HL-60/S4 treated with phorbol 12-myristate 13-acetate at 8.2 ng/mL for 4 days and 3 days (cell line): Measurements from ENCODE around the gene CAPZA2.
"Not testable (repeated sequence)": the region's sequence is repeated elsewhere in the genome, so short reads cannot be mapped to it uniquely, and the experiment has no call there.

Experiments
- in situ Hi-C: fragments of 300-500 bp; cut with MboI; formaldehyde crosslinking; loops from 2 replicates; pipeline ENCODE4 v1.15.0; 2022; ENCODE audit warnings: low sequenced_read_pairs

Gene CAPZA2

DNA sequence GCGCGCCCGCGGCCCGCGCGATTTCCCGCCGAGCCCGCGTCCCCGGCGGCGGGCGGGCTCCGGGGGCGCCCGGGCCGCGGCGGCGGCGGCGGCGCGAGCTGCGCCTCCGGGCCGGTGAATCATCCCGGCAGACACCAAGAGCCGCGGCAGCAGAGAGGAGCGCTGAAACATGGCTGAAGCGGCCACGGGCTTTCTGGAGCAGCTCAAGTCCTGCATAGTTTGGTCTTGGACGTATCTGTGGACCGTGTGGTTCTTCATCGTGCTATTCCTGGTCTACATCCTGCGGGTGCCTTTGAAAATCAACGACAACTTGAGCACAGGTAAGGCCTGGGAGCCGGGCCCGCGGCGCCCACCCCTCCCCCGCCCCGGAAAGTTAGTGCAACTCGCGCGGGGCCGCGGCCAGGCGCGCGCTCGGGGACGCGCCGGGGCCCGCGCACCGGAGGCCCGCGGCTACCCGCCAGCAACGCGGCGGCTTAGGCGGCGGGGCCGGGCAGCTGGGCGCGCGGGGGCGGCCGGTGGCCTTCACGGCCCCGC, 91.1 kb downstream of the CAPZA2 start, which contains the start of gene ST7:
Gene ST7 (plus strand): TSS at position 130 of the 534 bp plus-strand sequence. CDS start 40 bp downstream, at position 170.
- in situ Hi-C loops: no loop called here

DNA sequence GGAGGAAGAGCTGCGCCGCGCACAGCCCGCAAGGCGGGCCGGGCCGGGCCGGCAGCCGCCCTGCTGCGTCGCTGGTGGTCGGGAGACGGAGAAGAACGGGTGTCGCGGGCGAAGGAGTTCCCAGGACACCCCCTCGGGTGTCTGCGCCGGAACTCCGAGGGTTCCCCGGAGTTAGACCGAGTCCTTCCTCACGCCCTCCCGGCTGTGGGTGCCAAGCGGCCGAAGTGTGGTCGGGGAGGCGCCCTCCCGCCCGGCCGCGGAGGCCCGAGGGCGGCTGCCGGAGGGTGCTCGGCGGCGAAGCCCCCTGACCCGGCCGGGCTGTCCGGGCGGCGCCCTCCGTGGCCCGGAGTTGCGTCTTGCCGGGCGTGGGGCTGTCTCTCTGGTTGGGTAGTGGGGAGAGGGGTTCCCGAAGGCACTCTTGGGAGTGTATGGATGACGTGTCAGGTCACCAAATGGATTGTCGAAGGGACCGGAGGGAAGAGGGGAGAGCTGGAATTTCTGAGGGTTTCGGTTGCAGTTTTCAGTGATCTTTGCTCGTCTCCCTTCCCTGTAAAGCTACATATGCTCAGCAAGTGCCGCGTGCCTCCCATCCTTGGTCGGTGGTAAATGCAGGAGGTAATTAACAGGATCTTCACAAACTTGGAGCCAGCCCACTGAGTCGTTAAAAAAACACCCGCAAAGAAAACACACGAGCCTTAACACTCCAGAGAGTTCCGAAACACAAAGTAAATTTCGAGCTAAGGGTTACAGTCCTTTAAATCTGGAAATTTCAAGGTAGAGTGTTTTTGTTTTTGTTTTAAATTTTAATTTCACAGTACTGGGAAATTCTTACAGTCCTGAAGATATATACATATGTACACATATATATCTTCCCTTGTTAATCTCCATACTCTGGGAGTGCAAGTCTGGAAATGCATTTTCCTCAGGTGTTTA, 91.8 kb downstream of the CAPZA2 start:
- in situ Hi-C loops: no loop called here

DNA sequence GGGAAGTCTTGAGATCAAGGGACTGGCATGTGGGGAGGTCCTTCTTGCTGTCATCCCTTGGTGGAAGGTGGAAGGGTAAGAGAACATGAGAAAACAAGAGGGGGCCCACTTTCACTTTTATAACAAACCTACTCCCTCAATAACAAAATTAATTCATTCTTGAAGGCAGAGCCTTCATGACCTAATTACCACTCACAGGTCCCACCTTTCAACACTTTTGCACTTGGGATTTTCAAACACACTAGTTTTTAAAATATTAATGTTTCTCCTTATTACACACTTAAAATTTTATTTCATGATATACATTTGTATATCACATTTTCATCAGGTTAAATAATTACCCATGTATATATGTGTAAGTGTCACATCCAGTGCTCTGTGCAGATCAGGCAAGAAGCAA, 93.0 kb downstream of the CAPZA2 start:
- in situ Hi-C loops: no loop called here

DNA sequence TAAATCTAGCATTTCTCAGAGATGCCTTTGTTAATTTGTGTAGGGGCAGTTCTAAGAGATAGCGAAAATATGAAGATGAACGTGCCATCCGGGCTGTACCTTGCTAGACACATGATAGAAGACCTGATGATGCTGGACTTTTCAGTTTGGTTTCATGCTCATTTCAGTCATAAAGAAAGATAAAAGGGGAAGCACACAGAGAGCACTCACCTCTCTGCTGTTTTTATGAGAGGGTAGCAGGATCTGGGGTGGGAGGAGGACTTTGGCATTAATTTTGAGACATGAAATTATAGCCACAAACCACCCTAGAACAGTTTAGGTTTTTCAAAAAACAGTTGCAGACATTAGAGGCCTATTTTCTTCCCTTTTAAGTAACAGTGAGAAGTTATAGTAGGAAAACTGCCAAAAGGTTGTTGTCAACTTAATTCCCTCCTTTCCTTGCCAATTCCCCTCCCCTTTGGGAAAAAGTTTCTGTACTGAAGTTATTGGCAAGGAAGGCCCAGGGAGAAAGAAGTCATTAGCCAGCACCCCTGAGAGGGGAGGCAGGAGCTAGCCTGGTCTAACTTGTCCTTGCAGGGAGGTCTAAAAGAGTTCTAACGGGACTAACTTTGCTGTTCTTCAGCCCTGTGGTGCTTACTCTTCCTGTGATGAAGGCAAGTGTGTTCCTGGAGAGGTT, 93.6 kb downstream of the CAPZA2 start:
- in situ Hi-C loops: no loop called here

DNA sequence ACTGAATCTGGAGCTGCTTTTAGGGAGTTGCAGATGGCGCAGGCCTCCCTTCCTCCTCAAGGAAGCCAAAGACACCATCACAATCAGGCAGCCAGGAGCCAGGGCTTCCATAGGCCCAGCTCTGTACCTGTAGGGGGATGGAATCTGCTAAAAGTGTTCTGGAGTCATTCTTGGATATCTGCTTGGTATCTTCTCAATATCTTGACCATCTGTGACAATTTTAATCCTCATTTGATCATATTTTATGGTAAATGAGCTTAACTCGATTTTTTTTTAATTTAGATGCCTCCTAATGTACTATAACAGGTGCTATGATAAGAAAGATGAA, 94.1 kb downstream of the CAPZA2 start:
- in situ Hi-C loops: no loop called here

DNA sequence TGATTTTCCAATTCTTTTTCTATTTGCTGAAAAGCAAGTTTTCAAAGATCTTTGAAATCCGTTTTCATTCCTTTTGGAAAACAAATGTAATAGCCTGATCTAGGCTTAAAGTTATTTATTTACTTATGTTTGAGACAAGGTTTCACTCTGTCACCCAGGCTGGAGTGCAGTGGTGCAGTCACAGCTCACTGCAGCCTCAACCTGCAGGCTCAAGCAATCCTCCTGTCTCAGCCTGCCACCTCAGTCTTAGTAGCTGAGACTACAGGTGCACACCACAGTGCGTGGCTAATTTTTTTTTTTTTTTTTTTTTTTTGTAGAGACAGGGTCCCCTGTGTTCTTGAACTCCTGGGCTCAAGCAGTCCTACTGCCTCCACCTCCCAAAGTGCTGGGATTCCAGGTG, 95.5 kb downstream of the CAPZA2 start:
- in situ Hi-C loops: no loop called here

DNA sequence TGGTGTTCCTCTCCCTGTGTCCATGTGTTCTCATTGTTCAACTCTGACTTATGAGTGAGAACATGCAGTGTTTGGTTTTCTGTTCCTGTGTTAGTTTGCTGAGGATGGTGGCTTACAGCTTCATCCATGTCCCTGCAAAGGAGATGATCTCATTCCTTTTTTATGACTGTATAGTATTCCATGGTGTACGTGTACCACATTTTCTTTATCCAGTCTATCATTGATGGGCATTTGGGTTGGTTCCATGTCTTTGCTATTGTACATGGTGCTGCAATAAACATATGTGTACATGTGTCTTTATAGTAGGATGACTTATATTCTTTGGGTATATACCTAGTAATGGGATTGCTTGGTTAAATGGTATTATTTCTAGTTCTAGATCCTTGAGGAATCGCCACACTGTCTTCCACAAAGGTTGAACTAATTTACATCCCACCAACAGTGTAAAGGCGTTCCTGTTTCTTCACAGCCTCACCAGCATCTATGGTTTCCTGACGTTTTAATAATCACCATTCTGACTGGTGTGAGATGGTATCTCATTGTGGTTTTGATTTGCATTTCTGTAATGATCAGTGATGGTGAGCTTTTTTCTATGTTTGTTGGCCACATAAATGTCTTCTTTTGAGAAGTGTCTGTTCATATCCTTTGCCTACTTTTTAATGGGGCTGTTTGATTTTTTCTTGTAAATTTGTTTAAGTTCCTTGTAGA, 99.7 kb downstream of the CAPZA2 start:
- in situ Hi-C loops: not testable (repeated sequence)

DNA sequence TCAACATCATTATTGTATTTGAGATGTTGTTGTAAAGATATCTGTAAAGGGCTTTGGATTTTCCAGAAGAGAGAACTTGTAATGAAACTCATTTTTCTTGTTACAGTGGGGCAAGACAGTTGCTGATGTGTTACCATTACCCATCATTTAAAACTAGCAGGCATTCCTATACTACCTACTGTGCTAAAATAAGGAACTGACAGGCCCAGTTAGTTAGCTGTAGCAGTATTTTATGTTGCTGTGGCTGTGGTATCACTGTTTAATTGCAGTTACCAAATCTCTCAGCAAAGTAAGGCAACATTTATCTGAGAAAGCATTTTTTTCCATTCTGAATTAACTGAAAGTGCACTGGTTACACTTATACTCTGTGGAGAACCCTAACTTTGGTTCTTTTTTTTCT, 100.8 kb downstream of the CAPZA2 start:
- in situ Hi-C loops: no loop called here

DNA sequence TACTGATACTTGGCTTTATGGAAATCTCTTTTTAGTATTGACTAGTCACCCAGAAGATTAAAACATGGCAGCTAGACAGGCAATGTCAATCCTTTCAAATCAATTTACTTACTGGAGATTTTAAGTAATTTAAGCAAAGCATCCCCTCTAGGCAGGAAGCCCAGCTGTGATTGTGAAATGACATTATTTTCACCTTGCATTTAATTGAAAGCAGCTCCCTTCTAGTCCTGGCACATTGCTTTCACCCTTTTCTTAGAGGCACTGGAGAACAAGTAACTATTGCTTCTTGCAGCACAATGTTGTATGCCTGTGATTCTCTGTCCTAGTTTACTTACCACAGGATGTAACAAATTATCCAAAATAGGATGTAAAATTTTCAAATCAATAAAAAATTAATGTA, 104.2 kb downstream of the CAPZA2 start:
- in situ Hi-C loops: no loop called here

DNA sequence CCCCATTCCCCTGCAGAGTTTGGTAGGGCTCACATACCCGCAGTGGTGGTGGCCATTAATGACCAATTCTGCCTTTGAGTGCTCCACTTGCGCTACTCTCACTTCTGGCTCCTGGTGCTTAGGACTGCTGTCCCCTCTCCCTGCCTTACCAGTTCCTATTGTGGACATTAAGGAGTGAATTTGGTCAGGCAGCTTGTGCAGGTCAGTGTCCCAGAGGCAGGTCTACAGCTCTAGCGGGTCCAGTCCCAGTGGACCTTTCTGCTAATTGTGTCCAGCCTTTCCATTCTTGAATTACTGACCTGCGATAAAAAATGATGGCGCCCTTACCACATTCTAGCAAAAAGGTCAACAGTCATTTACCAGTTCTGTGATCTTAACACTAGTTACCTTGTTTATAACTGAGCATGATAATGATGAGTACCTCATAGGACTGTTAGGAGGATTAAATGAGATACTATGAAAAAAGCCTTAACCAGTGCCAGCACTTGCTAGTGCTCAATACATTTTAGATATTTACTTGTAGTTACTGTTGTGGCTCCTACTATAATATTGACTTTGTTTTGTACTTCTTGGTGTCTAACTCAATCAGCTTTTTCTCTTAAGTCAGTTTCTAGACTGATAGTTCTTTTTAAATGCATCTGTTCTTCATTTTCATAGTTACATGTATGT, 105.0 kb downstream of the CAPZA2 start:
- in situ Hi-C loops: no loop called here

DNA sequence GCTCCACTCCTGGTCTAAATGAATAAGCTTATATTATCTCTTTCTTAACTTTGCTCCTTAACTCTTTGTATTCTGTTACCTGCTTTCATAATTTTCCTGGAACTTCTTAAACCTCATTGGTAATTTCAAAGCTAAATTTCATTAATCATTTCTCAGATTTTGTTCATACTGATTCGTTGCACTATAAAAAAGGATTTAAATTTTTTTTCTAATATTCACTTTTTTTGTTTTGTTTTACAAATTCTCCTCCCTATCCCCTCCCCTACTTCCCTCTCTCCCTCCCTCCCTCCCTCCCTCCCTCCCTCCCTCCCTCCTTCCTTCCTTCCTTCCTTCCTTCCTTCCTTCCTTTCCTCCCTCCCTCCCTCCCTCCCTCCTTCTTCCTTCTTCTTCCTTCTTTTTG, 105.6 kb downstream of the CAPZA2 start:
- in situ Hi-C loops: no loop called here

DNA sequence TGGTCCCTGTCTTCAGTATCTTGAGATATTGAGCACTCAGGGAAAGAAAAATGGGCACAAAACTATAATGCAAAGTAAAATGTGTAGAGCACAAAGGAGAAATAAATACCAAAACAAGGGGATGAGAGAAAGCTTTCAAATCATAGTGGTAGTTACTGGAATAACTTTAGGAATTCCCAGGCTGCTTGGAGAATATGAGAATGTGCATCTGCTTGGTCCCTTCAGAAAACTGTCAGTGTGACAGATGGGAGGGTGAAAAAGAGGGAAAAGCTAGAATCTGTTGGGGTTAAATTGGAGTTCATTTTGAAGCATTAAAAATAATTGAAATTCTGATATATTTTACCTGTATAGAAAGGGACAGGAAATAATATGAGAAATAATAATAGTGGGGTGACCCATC, 106.2 kb downstream of the CAPZA2 start:
- in situ Hi-C loops: no loop called here

DNA sequence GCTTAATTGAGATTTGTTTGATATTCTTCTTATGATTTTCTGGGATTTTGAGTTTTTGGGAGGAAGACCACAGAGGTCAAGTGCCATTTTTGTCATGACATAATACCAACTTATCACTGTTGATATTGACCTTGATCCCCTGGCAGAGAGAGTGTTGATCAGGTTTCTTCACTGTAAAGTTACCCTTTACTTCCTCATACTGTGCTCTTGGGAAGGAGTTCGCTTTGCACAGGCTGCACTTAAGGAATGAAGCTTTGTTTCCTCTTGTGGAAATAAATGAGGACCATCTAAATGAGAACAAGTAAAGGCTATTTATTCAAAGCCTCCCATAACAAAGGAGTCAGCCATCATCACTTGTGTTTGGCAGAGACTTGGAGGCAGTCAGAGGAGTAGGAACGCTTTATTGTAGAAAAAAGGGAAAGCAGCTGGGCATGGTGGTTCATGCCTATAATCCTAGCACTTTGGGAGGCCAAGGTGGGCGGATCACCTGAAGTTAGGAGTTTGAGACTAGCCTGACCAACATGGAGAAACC, 107.0 kb downstream of the CAPZA2 start:
- in situ Hi-C loops: no loop called here

DNA sequence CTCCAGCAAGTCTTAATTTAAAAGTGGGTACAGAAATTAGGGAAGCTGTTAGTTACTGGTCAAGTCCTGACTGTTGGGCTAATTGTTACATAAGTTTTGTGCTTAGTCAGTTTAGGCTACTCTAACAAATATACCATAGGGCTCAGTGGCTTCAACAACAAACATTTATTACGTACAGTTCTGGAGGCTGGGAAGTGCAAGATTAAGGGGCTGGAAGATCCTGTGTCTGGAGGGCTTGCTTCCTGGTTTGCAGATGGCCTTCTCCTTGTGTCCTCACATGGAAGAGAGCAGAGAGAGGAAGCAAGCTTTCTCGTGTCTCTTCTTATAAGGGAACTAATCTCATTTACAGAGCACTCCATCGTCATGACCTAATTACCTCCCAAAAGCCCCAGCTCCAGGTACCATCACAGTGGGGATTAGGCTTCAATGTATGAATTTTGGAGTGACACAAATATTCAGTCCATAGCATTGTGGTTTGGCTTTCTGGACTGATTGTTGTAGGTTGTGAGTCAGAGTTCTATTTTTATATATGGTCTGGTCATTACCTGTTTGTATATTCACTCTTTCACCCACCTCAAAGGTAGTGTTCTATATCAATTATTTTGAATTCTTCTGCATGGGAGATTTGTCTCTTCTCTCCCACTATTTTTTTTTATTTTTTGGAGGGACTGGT, 108.0 kb downstream of the CAPZA2 start:
- in situ Hi-C loops: no loop called here

DNA sequence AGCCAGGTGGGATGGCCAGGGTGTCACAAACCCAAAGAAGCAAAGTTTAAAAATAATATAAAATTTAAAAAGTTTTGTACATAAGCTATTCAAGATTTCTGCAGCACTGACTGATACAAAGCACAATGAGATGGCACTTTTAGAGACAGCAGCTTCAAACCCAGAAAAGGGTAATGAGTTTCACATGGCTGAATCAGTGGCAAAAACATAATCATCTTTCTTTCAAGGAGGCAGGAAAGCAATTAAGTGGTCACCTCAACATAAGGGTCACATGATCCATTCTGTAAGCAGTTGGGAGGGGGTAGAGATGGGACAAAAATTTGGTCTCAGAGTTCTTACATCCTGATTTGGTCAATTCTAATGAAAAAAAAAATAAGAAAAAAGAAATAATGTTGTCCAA, 108.8 kb downstream of the CAPZA2 start:
- in situ Hi-C loops: not testable (repeated sequence)
